ENCODE data around the gene LYRM2.

DNA sequence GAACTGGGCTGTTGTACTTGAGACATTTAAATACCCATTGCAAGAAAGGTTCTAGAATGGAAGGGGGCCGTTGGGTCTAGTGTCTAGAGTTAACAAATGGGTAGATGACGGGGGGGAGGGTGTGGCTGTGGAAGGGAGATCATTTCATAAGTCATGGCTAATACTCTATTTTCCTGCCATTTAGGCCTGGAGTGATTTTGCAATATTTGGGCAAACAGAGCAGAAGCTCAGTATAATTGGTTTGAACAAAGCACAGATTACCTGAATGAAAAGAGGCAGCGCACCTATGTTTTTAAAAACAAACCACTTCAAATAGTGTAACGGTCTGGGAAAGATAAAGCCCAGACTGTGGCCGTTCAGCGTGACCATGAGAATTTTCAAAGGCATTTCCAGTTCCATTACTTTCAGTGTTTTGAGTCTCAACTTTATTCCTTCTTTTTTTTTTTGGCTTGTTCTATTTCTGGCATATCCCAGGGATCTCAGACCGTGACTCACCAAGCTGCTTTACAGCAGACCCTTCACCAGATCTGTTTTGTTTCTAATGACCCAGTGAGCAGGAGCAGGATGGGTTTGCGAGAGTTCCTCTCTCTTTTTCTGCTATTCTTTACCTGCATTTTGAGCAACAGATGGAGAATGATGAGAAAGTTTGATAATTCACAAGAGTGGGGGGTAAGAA lies 73.7 kb downstream of the LYRM2 start:
- no peak for TF ChIP-seq POLR2A (IDR thresholded peaks at IDR 0.05)
- TF ChIP-seq, protein P1, sequence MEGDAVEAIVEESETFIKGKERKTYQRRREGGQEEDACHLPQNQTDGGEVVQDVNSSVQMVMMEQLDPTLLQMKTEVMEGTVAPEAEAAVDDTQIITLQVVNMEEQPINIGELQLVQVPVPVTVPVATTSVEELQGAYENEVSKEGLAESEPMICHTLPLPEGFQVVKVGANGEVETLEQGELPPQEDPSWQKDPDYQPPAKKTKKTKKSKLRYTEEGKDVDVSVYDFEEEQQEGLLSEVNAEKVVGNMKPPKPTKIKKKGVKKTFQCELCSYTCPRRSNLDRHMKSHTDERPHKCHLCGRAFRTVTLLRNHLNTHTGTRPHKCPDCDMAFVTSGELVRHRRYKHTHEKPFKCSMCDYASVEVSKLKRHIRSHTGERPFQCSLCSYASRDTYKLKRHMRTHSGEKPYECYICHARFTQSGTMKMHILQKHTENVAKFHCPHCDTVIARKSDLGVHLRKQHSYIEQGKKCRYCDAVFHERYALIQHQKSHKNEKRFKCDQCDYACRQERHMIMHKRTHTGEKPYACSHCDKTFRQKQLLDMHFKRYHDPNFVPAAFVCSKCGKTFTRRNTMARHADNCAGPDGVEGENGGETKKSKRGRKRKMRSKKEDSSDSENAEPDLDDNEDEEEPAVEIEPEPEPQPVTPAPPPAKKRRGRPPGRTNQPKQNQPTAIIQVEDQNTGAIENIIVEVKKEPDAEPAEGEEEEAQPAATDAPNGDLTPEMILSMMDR (IDR thresholded peaks at IDR 0.05): no peak
- TF ChIP-seq EP300 (IDR thresholded peaks at IDR 0.05): no peak

Data from tibial nerve (tissue), 4 donors.